RWPE2 (cell line): ENCODE measurements around the gene DDX27.

Experiments
- ATAC-seq: fragments of 200-7000 bp; cut with Tn5 transposase; 3 replicates; pipeline ENCODE4 v1.9.1; 2021; ENCODE audit warnings: low read depth
- DNase-seq: peaks from one replicate; pipeline ENCODE4 v3.0.0-alpha.2; 2020; ENCODE audit warnings: low spot score
- H3K27ac ChIP-seq: fragments of 450-650 bp; 2 replicates; pipeline ENCODE4 v1.5.1; 2017; ENCODE audit warnings: mild to moderate bottlenecking; ENCODE audit not compliant: poor library complexity, severe bottlenecking
- H3K27me3 ChIP-seq: fragments of 250-450 bp; sonication (Bioruptor Pico); 2 replicates; pipeline ENCODE4 v1.5.1; 2021; ENCODE audit warnings: mild to moderate bottlenecking, moderate library complexity; ENCODE audit not compliant: insufficient read depth, poor library complexity, severe bottlenecking
- H3K36me3 ChIP-seq: fragments of 250-450 bp; sonication (Bioruptor Pico); 2 replicates; pipeline ENCODE4 v1.5.1; 2020; ENCODE audit warnings: low read depth, mild to moderate bottlenecking, moderate library complexity
- H3K4me1 ChIP-seq: fragments of 250-450 bp; sonication (Bioruptor Pico); 2 replicates; pipeline ENCODE4 v1.5.1; 2021; ENCODE audit warnings: mild to moderate bottlenecking, moderate library complexity; ENCODE audit not compliant: insufficient read depth, poor library complexity, severe bottlenecking
- H3K4me3 ChIP-seq: fragments of 250-450 bp; sonication (Bioruptor Pico); 2 replicates; pipeline ENCODE4 v1.5.1; 2021; ENCODE audit warnings: mild to moderate bottlenecking, moderate library complexity; ENCODE audit not compliant: severe bottlenecking
- H3K9me3 ChIP-seq: fragments of 250-450 bp; sonication (Bioruptor Pico); 2 replicates; pipeline ENCODE4 v1.5.1; 2021; ENCODE audit warnings: mild to moderate bottlenecking, moderate library complexity; ENCODE audit not compliant: severe bottlenecking
- CTCF ChIP-seq: fragments of 450-650 bp; IDR thresholded peaks from one replicate; pipeline ENCODE4 v1.5.1; 2017; ENCODE audit warnings: mild to moderate bottlenecking, moderate library complexity; ENCODE audit not compliant: poor library complexity, severe bottlenecking

DDX27 gene

GRCh38 chr20:49292010-49292409 is 72.8 kb downstream of the DDX27 start:
- no peak for DNase-seq
- Histone ChIP-seq H3K4me1 (peaks cover 23% of the 10 kb centered on the region), H3K4me3 (no peak overlapping the region), H3K27ac (no peak overlapping the region), H3K27me3 (no peaks in the 10 kb centered on the region), H3K9me3 (peaks cover 1% of the 10 kb centered on the region), H3K36me3 (peaks cover 49% of the 10 kb centered on the region)
- ATAC-seq = no peak
- no peak for TF ChIP-seq CTCF

GRCh38 chr20:49293122-49293521 is 73.9 kb downstream of the DDX27 start:
- H3K4me1 ChIP-seq = peaks cover 13% of the 10 kb centered on the region
- H3K27me3 ChIP-seq = no peaks in the 10 kb centered on the region
- peaks cover 38% of the 10 kb centered on the region for H3K36me3 ChIP-seq
- no peak for DNase-seq
- no peak for ATAC-seq
- no peaks in the 10 kb centered on the region for H3K9me3 ChIP-seq
- no peak for TF ChIP-seq CTCF
- H3K27ac ChIP-seq = no peak overlapping the region
- H3K4me3 ChIP-seq = no peak overlapping the region
